GM21515 (cell line): Measurements from ENCODE around the gene RUBCNL.

Source experiments
- ATAC-seq: cut with Tn5 transposase; IDR thresholded peaks from one replicate; pipeline ENCODE4 v1.9.1; 2021; ENCODE audit not compliant: unreplicated experiment

The RUBCNL gene

GRCh38 chr13:46342538-46342937 lies 44.5 kb downstream of the RUBCNL start:
- ATAC-seq, result no peak

- ATAC-seq, result peak; percentile 49
Observed at GRCh38 chr13:46341112-46341711, 45.8 kb downstream of the RUBCNL start.

GRCh38 chr13:46340631-46341111 lies 46.4 kb downstream of the RUBCNL start:
- no peak for ATAC-seq

- ATAC-seq, result no peak
Observed at GRCh38 chr13:46340011-46340410, 47.0 kb downstream of the RUBCNL start.

GRCh38 chr13:46339035-46339666 lies 47.9 kb downstream of the RUBCNL start:
- peak; percentile 54 for ATAC-seq

- no peak for ATAC-seq
Observed at GRCh38 chr13:46337700-46338099, 49.4 kb downstream of the RUBCNL start.

GRCh38 chr13:46334035-46334822 lies 52.8 kb downstream of the RUBCNL start:
- ATAC-seq, result peak; percentile 45

GRCh38 chr13:46332772-46333171 lies 54.3 kb downstream of the RUBCNL start:
- no peak for ATAC-seq

GRCh38 chr13:46329624-46330023 lies 57.4 kb downstream of the RUBCNL start:
- ATAC-seq, result no peak

GRCh38 chr13:46327246-46327645 lies 59.8 kb downstream of the RUBCNL start:
- ATAC-seq, result no peak

- no peak for ATAC-seq
Observed at GRCh38 chr13:46324976-46325375, 62.1 kb downstream of the RUBCNL start.

GRCh38 chr13:46321494-46322225 lies 65.4 kb downstream of the RUBCNL start:
- no peak for ATAC-seq

GRCh38 chr13:46320821-46321220 lies 66.2 kb downstream of the RUBCNL start:
- no peak for ATAC-seq

- no peak for ATAC-seq
Observed at GRCh38 chr13:46320406-46320805, 66.6 kb downstream of the RUBCNL start.

- ATAC-seq, result no peak
Observed at GRCh38 chr13:46318986-46319385, 68.1 kb downstream of the RUBCNL start.

GRCh38 chr13:46317120-46317519 lies 69.9 kb downstream of the RUBCNL start:
- no peak for ATAC-seq

- ATAC-seq, result no peak
Observed at GRCh38 chr13:46315491-46316075, 71.5 kb downstream of the RUBCNL start.

GRCh38 chr13:46315036-46315435 lies 72.0 kb downstream of the RUBCNL start:
- ATAC-seq, result no peak

GRCh38 chr13:46314587-46314986 lies 72.5 kb downstream of the RUBCNL start:
- ATAC-seq, result no peak

- no peak for ATAC-seq
Observed at GRCh38 chr13:46313432-46314257, 73.4 kb downstream of the RUBCNL start.
